ENCODE data around the gene COPA.

Gene COPA

GRCh38 chr1:160367934-160368923 lies 25.2 kb upstream of the COPA start:
- no peak overlapping the region for H3K4me3 ChIP-seq (ENCODE audit: control insufficient read depth, low read depth, low read length)
- no peak for TF ChIP-seq CTCF (IDR thresholded peaks at IDR 0.05; ENCODE audit: control insufficient read depth, insufficient read depth, low read depth, low read length, missing control alignments)
- no peak for DNase-seq (ENCODE audit: low read depth)

GRCh38 chr1:160367516-160367900 lies 24.5 kb upstream of the COPA start:
- no peak for DNase-seq (ENCODE audit: low read depth)
- TF ChIP-seq CTCF (IDR thresholded peaks at IDR 0.05; ENCODE audit: control insufficient read depth, insufficient read depth, low read depth, low read length, missing control alignments), result no peak
- H3K4me3 ChIP-seq (ENCODE audit: control insufficient read depth, low read depth, low read length), result no peak overlapping the region

- no peak within 1 kb of the TSS for H3K4me3 ChIP-seq (ENCODE audit: control insufficient read depth, low read depth, low read length)
- no peak for TF ChIP-seq CTCF (IDR thresholded peaks at IDR 0.05; ENCODE audit: control insufficient read depth, insufficient read depth, low read depth, low read length, missing control alignments)
- no peak for DNase-seq (ENCODE audit: low read depth)
Observed at GRCh38 chr1:160366731-160367515, 23.9 kb upstream of the COPA start, which contains the start of gene NHLH1. TSS of gene NHLH1 (plus strand) at chr1:160367071. CDS start at chr1:160370732, 3,661 bp downstream.

DNA sequence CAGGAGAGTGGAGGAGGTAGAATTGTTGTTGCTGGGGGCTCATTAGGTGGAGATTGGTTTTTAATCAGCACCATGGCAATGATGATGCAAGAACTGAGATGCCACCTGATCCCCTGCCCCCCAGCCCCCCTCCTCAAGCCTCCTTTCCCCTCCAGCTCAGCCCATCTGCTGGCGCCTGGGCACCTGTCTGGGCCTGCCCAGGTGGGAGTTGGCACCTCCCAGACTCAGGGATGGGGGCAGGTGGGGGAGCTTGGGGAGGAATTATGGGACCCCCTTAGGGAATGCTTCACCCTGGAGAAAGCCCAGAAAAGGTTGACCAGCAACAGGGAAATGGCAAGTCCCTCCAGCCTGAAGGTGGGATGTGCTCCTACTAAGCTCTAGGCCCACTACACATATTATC lies 22.3 kb upstream of the COPA start:
- H3K4me3 ChIP-seq (ENCODE audit: control insufficient read depth, low read depth, low read length), result no peak overlapping the region
- no peak for DNase-seq (ENCODE audit: low read depth)
- TF ChIP-seq CTCF (IDR thresholded peaks at IDR 0.05; ENCODE audit: control insufficient read depth, insufficient read depth, low read depth, low read length, missing control alignments), result no peak

DNA sequence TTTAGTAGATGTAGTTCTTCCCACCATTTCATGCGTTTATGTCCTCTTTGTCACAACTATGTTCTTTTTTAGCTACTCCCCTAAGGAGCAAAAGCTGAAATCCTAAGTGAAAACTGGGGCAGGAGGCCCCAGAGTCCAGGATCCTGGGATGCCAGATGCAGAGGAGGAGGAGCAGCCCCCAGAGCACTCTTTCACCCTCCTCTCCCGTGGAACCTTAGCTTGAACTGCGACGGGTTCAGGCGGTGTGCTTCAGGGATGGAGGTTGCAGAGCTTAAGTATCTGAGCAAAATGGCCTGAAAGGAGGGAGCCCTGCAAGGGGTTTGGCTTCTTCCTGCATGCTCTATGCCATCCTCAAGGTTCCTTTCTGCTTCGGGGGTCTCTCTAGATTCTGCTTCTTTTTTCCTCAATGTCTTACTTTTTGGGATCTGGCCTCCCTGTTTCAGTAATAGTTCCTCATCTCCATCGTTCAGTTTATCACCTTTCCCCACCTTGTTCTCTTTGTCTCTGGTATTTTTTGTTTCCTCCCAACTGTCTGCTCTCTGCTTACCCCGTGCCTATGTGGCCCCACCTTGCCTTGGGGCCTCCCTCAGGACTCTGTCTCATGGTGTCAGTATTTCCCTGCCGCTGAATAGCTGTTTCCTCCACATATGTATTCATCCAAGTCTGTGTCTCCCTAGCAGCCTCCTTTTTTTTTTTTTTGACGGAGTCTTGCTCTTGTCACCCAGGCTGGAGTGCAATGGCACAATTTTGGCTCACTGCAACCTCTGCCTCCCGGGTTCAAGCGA lies 21.1 kb upstream of the COPA start:
- TF ChIP-seq CTCF (IDR thresholded peaks at IDR 0.05; ENCODE audit: control insufficient read depth, insufficient read depth, low read depth, low read length, missing control alignments), result no peak

DNA sequence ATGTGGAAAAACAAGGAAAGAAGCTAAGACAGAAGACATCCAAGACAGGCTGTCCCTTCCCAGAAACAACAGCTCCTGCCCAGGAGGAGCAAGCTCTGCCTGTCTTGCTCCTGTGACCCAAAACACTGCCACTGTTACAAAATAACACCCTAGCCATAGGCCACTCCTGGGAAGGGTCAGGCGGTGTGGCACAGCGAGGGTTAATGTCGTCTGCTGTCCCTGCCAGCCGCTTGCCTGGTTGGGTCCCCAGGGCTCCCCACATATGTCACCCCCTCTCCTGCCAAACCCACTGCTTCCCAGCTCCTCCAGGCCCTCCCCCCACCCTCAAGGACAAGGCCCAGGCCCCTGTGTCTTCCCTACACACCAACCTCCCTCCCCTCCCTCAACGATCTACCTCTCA lies 20.0 kb upstream of the COPA start:
- DNase-seq (ENCODE audit: low read depth), result no peak
- no peak for TF ChIP-seq CTCF (IDR thresholded peaks at IDR 0.05; ENCODE audit: control insufficient read depth, insufficient read depth, low read depth, low read length, missing control alignments)
- H3K4me3 ChIP-seq (ENCODE audit: control insufficient read depth, low read depth, low read length), result no peak overlapping the region

More for the DNA sequence above, 21.1 kb upstream of the COPA start:
- H3K4me3 ChIP-seq (ENCODE audit: control insufficient read depth, low read depth, low read length), result no peak overlapping the region
- no peak for DNase-seq (ENCODE audit: low read depth)

Data from AG09309 (cell line).